ENCODE results near the gene CFAP68.
"Not testable (repeated sequence)": the region's sequence is repeated elsewhere in the genome, so short reads cannot be mapped to it uniquely, and the experiment has no call there.

CFAP68 gene

DNA sequence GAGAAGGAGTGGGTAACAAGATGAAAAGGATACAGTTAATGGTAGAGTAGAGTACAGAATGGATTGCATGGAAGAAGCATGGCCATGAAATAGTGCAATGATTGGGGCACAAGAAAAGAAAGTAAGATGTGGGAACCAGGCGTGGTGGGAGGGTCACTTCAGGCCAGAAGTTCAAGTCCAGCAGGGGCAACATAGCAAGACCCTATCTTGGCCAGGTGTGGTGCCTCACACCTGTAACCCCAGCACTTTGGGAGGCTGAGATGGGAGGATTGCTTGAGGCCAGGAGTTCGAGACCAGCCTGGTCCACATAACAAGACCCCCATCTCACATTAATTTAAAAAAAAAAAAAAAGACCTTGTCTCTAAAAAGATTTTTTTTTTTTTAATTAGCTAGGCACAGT, 38.0 kb downstream of the CFAP68 start:
- no peak for DNase-seq

DNA sequence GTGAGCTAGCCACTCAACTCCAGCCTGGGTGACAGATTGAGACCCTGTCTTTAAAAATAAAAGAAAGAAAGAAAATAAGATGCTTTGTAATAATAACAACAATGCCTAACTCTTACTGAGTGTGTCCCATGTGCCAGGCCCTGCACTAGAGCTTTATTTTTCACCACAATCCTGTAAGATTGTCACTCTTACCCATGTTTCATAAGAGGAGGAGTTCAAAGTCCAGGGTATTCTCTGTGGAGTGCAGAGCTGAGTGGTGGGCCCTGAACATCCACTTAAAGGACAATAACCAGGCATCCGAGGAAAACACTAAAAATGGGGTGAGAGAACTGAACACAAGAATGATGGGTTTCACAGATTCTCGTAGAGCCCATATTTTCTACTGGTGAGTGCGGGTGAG, 38.4 kb downstream of the CFAP68 start:
- no peak for DNase-seq

DNA sequence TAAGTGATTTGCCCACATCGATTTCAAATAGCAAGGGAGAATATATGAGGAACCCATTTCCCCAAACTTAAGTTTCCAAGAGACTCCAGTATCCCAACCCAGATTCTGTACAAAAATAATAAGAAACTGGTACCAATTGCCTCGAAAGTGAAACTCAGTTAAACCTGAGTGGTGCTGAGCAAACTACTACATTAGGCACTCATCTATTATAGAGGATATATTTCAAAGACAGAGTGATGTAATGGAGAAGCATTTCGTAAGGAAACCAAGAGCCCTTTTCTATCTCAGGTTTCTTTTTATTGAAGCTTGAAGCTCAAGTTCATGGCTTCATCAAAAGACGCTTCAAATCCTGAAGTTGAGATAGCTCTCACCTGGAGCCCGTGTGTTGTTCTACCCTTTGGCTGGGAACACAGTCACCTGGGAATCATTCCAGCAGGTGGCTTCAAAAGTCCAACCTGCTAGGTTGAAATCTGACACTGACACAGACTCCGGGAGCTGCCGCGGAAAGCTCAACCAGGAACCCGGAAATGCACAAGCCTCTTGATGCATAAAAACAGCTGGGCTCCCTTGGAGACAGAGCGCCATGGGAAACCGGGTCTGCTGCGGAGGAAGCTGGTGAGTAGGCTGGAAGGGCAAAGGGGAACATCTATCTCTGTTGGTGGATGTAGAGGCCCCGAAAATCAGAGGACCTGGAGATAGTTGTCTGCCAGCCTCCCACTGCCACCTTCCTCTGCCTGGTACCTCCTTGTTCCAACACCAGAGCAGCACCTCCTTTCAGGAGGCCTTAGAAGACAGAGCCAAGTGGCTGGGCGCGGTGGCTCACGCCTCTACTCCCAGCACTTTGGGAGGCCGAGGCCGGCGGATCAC, 39.3 kb downstream of the CFAP68 start, which contains the start of gene C11orf52:
Gene C11orf52, plus strand, starts transcription at position 524 of the 867 bp plus-strand sequence. Its CDS starts 60 bp downstream, at position 584.
- DNase-seq: no peak

DNA sequence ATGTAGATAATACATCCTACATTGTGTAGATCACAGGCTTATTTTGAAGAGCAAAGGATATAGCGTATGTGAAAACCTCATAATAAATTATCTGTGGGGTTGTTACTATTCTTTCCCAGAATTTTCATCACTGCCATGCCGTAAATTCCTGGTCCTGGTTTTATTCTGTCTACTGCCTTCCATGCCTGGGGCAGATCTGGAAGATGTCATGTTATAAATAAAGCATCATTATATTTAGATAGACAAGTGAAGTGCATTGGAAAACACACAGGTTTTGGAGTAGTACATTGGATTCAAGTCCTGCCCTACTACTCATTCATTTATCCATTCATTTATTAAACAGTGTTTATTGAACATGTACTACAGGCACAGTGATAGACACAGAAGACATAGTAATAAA, 41.6 kb downstream of the CFAP68 start:
- no peak for DNase-seq

DNA sequence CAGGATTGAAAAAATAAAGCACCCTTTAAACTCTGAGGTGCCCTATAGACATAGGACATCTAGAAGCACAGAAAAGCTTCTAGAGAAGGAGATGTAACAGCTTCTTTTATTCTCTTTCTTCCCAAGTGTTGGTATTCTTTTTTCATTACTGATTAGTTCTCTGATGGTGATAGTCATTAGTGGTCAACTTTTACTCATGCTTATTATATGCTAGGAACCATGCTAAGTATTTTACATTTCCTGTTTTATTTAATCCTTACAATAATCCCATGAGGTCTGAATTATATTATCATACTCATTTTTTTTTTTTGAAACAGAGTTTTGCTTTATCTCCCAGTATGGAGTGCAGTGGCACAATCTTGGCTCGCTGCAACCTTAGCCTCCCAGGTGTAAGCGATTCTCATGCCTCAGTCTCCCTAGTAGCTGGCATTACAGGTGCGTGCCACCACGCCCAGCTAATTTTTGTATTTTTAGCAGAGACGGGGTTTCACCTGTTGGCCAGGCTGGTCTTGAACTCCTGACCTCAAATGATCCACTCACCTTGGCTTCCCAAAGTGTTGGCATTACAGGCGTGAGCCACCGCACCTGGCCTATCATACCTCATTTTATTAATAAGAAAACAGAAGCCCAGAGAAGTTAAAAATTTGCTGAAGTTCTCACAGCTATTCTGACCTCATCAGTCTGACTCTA, 42.3 kb downstream of the CFAP68 start:
- DNase-seq: no peak

DNA sequence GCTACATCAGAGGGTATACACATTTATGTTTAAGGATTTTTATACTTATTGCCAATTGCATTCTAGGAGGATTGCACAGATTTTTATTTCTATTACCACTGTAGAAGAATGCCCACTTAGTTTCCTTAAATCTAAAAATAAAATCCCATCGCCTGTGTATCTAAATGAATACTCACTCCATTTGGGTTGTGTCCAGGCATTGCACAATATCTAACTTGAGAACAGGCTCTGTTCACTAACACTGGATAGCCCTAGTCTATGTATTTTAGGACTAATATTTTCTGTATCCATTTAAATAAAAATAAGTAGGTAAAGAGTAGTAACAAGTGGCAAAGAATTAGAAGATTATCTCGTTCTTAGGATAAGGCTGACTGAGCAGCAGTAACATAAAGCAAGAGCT, 43.5 kb downstream of the CFAP68 start:
- peak in 1 of 58 donors; percentile 10 for DNase-seq

DNA sequence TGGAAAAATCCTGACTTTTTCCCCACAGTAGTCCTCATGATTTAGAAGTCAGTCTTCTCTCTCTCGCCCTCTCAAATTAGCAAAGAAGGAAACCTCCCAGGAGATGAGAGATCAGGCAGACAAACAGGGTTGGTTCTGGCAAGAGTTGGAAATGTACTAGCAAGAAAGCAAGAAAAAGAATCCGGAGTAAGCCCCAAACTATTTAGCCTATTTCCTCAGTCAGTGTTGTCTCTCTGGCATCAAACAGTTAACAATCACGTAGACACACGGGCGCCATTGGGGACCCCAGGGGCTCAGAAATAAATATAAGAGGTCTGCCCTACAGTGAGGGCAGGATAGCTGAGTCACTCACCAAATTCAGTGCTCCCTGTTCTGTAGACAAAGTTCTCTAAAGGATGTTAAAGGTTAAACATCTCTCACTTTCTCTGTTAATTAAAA, 44.0 kb downstream of the CFAP68 start:
- no peak for DNase-seq

DNA sequence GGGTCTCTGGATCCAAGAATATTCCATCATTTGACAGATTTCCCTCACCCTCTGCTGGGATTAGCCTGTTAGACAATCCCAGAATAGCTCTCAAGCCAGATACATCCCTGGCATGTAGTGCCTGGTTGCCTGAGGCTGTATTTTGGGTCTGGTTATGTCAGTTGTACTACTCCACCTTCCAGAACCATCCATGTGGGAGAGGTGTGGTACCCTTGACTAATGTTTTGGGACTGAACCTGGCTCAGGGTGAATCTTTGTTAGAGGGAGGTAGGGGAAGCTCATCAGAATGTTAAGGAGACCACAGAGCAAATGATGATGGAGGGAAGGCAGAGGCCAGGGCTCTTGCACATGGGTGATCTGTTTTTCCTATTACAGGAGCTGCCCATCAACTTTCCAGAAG, 44.6 kb downstream of the CFAP68 start:
- DNase-seq: no peak

DNA sequence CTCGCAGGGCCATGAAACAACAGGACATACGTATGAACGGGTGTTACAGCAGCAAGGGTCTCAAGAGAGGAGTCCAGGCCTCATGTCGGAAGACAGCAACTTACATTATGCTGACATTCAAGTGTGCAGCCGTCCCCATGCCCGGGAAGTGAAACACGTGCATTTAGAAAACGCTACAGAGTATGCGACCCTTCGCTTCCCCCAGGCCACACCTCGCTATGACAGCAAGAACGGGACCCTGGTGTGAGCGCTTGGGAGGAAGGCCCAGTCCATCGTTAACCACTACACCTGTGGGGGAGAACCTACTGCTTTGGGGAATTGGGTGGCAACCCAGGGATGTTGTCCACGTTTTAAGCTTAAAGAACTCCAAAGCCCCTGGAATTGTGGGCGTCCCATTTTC, 46.6 kb downstream of the CFAP68 start:
- DNase-seq: no peak

DNA sequence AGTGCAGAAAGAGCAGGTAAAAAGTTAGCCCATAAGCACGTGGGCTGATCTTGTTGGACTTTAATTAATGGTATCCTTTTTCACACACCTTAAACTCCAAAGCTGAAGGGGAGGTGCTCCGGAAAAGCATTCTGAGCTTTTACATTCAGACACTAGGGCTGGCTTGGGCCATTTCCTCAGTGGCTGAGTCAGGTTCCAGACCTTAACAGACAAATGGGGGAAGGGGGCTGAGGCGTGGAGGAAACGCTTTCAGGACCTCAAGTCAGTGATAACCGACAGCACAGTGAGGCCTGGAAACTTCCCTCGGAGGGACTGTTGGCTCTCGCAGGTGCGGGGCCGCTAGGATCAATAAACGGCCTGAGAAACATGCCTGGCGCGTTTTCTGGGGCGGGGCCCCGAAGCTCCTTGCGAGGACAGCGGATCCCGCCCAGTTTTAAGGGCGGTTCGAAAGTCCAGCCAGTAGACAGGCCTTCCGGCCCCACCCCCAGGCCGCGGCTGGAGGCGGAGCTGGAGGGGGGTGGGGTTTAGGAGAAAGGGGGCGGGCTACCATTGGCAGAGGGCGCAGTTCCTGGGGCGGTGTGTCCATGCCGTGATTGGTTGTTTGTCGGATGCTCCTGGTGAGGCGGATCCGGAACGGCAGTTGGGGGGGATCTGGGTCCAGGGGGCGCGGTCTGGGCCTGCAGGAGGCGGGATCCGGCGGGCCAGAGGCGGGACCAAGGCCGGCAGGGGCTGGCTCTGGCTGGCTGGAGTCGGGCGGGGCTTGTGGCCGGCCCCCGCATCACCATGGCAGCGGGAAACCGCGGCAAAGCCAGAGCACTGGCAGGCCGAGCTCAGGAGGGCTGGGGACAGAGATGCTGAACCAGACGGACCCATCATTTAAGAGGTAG, 47.4 kb downstream of the CFAP68 start:
- DNase-seq: peak; percentile 71 to 100 (median 98)

DNA sequence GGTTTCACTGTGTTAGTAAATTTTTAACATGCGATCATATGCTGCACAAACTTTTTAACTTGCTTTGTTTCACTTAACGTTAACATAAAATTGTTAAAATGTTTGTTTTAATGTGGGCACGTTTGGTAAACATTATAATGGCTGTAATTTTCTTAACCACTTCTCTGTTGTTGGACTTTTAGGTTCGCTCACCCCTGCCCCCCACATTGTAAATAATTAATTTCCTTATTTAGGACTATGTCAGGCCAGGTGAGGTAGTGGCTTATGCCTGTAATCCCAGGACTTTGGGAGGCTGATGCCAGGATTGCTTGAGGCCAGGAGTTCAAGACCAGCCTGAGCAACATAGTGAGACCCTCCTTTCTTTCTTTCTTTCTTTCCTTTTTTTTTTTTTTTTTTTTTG, 51.1 kb downstream of the CFAP68 start:
- no peak for DNase-seq

DNA sequence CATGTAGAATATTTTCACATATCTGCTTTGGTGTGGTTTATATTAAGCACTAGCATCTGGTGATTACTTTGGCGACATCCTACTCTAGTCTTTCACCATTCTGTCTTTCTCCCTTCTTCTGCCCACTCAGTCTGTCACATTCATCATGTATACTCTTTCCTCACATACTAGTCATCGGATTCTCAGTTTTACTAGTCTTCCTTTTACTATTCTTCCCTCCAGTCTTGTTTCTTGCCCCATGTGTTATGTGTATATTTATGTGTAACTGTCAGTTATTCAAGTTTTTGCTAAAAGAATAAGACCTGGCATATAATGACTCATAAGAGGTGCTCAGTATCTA, 53.2 kb downstream of the CFAP68 start:
- DNase-seq: peak in 2 of 58 donors; percentile 10 to 21

DNA sequence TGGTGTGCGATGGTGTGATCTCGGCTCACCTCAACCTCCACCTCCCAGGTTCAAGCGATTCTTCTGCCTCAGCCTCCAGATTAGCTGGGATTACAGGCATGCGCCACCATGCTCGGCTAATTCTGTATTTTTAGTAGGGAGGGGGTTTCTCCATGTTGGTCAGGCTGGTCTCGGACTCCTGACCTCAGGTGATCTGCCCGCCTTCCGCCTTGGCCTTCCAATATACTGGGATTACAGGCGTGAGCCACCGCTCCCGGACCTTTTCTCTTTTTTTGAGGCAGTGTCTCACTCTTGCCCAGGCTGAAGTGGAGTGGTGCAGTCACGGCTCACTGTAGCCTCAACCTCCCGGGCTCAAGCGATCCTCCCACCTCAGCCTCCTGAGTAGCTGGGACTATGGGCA, 53.8 kb downstream of the CFAP68 start:
- DNase-seq: not testable (repeated sequence)

DNA sequence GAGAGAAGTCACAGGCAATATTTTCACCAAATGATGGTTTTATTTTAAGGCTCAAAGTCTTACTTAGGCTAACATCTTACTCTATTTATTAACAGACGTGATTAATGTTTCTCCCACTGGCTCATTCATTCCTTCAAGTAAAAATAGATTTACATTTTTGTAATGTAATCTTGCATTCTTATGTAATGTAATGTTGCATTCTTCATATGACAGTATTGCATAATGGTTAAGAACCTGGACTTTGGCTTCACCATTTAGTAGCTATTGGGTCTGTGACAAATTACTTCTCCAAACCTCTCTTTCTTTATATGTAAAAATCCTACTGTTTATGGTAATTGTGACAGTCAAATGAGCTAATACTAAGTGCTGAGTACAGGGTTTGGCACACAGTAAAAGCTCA, 54.5 kb downstream of the CFAP68 start:
- no peak for DNase-seq

DNA sequence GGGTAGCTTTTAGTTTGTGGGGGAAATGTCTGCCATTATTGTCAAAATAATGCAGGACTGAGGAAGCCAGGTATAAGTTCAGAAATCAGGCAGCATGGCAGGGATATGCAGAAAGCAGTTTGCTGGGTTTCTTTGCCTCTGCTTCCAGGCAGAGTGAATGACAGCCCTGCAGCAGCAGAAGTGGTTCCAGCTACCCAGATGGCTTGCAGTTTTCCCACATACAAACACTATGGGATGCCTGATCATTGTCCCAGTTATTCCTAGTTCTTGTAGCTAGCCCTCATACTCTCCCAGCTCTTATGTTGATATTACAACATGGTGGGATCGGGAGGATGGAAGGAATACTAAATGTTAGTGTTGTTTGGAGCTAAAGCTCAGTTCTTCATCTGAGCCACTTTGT, 55.0 kb downstream of the CFAP68 start:
- no peak for DNase-seq
